Measurements from ENCODE around the gene NUDT22. TPM values are rescaled to one million over a fixed set of nuclear protein-coding genes. Genes with fewer than 3 reads are reported as not detected.

The NUDT22 gene
- total RNA-seq, 4 donors from 2014 or later: 19.2 to 77.6 (median 41.8) TPM

DNA sequence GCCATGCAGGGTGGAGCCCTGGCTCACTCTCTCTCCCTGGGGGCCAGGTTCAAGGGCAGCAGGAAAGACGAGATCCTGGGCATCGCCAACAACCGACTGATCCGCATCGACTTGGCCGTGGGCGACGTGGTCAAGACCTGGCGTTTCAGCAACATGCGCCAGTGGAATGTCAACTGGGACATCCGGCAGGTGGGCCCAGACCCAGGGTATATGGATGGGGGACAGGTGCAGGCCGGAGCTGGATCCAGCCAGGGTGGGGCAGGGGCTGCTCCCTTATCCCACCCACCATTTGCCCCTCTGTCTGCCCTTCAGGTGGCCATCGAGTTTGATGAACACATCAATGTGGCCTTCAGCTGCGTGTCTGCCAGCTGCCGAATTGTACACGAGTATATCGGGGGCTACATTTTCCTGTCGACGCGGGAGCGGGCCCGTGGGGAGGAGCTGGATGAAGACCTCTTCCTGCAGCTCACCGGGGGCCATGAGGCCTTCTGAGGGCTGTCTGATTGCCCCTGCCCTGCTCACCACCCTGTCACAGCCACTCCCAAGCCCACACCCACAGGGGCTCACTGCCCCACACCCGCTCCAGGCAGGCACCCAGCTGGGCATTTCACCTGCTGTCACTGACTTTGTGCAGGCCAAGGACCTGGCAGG, 2.9 kb upstream of the NUDT22 start:
- TF ChIP-seq CTCF (IDR thresholded peaks at IDR 0.05; ENCODE audit: low read depth): no peak

GRCh38 chr11:64224151-64224890, 1.8 kb upstream of the NUDT22 start:
- no peak for TF ChIP-seq CTCF (IDR thresholded peaks at IDR 0.05; ENCODE audit: low read depth)

- TF ChIP-seq CTCF (IDR thresholded peaks at IDR 0.05; ENCODE audit: low read depth): no peak
These were observed 1.0 kb upstream of the NUDT22 start for GRCh38 chr11:64224891-64225607.

- no peak for TF ChIP-seq CTCF (IDR thresholded peaks at IDR 0.05; ENCODE audit: low read depth)
These were observed 505 bp downstream of the NUDT22 start for GRCh38 chr11:64226507-64227051.

DNA sequence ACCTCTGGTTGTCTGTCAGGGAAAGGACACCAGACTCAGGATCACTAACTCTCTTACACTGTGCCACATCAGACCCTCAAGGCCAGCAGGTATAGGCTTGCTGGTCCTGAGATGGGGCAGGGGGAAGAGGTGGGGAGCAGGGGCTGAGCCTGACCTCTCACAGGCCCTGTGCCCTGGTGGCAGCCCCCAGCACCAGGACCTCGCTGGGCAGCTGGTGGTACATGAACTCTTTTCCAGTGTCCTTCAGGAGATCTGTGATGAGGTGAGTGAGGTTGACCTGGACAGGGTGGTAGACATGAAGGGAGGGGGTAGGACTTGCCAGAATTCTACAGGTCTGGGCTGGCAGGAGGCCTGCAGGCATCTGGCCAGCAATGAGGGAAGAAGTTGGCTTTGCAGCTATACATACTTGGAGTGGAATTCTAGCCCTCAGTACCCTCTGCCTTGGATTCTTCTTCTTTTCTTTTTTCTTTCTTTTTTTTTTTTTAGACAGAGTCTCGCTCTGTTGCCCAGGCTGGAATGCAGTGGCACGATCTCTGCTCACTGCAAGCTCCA, 1.4 kb downstream of the NUDT22 start:
- TF ChIP-seq CTCF (IDR thresholded peaks at IDR 0.05; ENCODE audit: low read depth): no peak

- no peak for TF ChIP-seq CTCF (IDR thresholded peaks at IDR 0.05; ENCODE audit: low read depth)
These were observed 3.1 kb downstream of the NUDT22 start for GRCh38 chr11:64229090-64229743.
